ENCODE data around the gene PLEK.

PLEK gene

DNA sequence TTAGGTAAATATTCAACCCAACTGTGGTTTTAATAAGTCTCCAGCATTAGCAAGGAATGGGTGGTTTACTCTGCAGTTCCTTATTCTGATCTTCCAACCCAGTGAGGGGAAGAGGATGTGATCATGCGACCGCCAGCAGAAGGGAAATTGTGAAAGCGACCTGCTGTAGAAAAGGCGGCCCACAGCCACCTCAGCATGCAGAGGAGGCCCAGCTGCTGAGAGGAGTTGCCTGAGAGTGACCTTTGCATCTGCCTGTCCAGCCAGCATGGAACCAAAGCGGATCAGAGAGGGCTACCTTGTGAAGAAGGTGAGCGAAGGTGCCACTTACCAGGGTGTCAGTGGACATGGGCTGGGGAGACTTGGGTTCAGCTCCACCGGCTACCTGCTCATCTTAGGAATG is at the start of gene PLEK:
Gene PLEK (plus strand): TSS at position 196 of the 400 bp plus-strand sequence. CDS start 70 bp downstream, at position 266.
- H3K4me3 ChIP-seq (ENCODE audit: low read length): no peak within 1 kb of the TSS
- TF ChIP-seq CTCF (conservative IDR thresholded peaks at IDR 0.05; ENCODE audit: low read length): no peak
- no peak for DNase-seq (ENCODE audit: low read depth)

DNA sequence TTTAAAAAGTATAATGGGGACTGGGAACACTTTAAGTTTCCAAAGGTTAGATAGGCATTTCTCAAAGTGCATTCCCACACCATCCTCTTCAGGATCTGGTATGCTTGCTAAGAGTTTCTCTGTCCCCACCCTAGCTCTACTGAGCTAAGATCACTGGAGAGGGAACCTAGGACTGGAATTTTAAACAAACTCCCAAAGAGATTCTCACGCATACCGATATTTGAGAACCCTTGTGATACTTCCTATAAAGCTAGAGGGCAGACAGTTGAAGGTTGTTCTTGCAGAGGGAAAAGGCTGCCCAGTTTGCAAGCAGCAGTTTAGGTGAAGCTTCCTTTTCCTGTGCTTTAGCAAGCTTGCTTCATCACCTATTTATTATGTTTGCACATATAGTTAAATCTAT is 49.0 kb upstream of the PLEK start:
- peak; percentile 28 for DNase-seq (ENCODE audit: low read depth)
- 0 out of 2 replicates have a peak, but pooled peaks have one; percentile 2 for TF ChIP-seq CTCF (conservative IDR thresholded peaks at IDR 0.05; ENCODE audit: low read length)
- no peak overlapping the region for H3K4me3 ChIP-seq (ENCODE audit: low read length)

DNA sequence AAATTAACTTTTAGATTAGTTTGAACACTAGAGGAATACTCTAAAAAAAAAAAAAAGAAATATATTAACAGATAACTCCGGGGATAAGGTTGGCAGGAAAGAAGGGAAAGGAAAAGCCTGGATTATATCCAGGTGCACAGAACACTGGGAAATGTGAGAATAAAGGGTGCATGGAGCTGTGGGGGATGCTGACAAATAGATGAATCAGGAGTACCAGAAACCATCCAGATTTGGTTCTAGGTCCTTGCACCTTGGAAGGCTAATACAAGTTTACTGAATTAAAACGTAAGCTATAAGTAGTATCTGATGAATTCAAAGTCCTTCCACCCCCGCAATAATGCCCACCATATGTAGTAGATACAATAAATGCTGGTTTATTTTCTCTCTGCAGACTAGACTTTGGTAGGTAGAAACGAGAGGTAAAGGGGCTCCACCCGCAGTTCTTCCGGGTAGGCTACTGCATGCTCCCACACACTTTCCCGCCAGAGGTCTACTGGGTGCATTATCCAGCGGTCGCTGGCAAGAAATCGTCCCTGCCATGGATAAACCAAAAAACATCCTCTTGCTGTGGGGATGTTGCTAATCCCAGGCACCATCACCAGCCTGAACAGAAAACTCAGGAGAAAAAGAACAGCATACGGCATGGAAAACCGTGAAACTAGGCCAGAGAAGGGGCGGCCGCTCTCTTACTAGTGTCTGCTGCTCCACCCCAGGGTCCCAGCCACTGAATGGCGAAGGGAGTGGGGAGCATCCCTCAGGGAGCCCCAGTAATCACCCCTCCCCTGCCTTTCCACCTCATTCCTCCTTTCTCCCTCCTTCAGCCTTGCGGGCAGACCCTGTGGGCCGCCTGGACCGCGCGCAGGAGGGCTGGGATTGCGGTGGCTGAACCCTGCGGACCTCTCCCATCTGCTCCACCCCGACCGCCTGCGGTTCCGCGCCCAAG is 46.8 kb upstream of the PLEK start:
- no peak for DNase-seq (ENCODE audit: low read depth)
- TF ChIP-seq CTCF (conservative IDR thresholded peaks at IDR 0.05; ENCODE audit: low read length): 0 out of 2 replicates have a peak, but pooled peaks have one; percentile 1
- H3K4me3 ChIP-seq (ENCODE audit: low read length): peak overlapping the region; percentile 86

- no peak for TF ChIP-seq CTCF (conservative IDR thresholded peaks at IDR 0.05; ENCODE audit: low read length)
- peak overlapping the region; percentile 86 for H3K4me3 ChIP-seq (ENCODE audit: low read length)
- peak; percentile 6 for DNase-seq (ENCODE audit: low read depth)
Observed at GRCh38 chr2:68318914-68319397, 46.1 kb upstream of the PLEK start.

GRCh38 chr2:68319398-68320117 is 45.5 kb upstream of the PLEK start, which contains the start of gene CNRIP1:
Gene CNRIP1 (minus strand): TSS chr2:68319949. CDS start chr2:68319400, 549 bp downstream.
- TF ChIP-seq CTCF (conservative IDR thresholded peaks at IDR 0.05; ENCODE audit: low read length): no peak
- DNase-seq (ENCODE audit: low read depth): peak; percentile 79
- peak within 1 kb of the TSS; percentile 86 for H3K4me3 ChIP-seq (ENCODE audit: low read length)

DNA sequence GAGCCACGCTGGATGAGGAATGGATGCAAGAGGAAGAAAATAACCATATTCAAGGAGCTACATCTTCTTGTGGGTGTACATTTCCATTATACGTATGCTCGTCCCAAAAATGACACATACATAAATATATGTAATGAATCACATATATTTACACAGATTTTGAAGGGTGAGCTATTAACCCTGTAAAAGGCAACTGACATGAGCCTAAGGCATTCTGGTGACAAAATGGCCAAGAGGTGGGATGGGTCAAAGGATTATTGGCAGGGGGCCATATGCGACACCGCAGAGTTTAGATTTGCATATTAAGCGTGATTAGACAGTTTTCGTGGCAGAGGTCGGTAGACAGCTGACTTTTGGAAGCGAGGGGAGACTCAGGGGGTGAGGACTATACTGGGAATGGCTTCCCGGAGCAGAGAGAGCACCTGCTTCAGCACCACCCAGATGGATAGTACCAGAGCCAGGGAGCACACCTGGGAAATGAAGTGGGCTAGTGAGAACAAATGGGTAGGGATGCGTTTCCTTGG is 44.9 kb upstream of the PLEK start:
- no peak for TF ChIP-seq CTCF (conservative IDR thresholded peaks at IDR 0.05; ENCODE audit: low read length)
- peak overlapping the region; percentile 86 for H3K4me3 ChIP-seq (ENCODE audit: low read length)
- DNase-seq (ENCODE audit: low read depth): peak; percentile 4

Measured in AG10803 (cell line).